KMS-11 (cell line): ENCODE results near the gene LHX5.

Source experiments
- H2AFZ ChIP-seq: fragments of 200-600 bp; sonication (generic); 2 replicates; pipeline ENCODE4 v1.6.1; 2016; ENCODE audit warnings: antibody characterized with exemption, mixed run types, low read depth
- H3K27ac ChIP-seq: fragments of 200-600 bp; sonication (generic); 2 replicates; pipeline ENCODE4 v1.6.1; 2016; ENCODE audit warnings: mild to moderate bottlenecking, mixed run types
- H3K27me3 ChIP-seq: fragments of 200-600 bp; sonication (generic); 2 replicates; pipeline ENCODE4 v1.6.1; 2017; ENCODE audit warnings: mild to moderate bottlenecking, low read depth, mixed run types, moderate library complexity; ENCODE audit not compliant: insufficient read depth
- H3K36me3 ChIP-seq: fragments of 200-600 bp; sonication (generic); 2 replicates; pipeline ENCODE4 v1.6.1; 2017; ENCODE audit warnings: mild to moderate bottlenecking, mixed run types; ENCODE audit not compliant: insufficient read depth
- H3K4me1 ChIP-seq: fragments of 200-600 bp; sonication (generic); 2 replicates; pipeline ENCODE4 v1.6.1; 2016; ENCODE audit warnings: mild to moderate bottlenecking, low read depth, mixed run types; ENCODE audit not compliant: poor library complexity, severe bottlenecking
- H3K4me2 ChIP-seq: fragments of 200-600 bp; sonication (generic); 2 replicates; pipeline ENCODE4 v1.7.0; 2016; ENCODE audit warnings: mild to moderate bottlenecking, mixed run types
- H3K4me3 ChIP-seq: fragments of 200-600 bp; sonication (generic); IDR thresholded peaks from 2 replicates; pipeline ENCODE4 v1.6.1; 2017; ENCODE audit warnings: low read depth, low read length, mixed read lengths; ENCODE audit not compliant: insufficient read depth
- H3K79me2 ChIP-seq: fragments of 200-600 bp; sonication (generic); 2 replicates; pipeline ENCODE4 v1.6.1; 2016; ENCODE audit warnings: low read depth, mixed run types; ENCODE audit not compliant: insufficient read depth
- H3K9ac ChIP-seq: fragments of 200-600 bp; sonication (generic); 2 replicates; pipeline ENCODE4 v1.6.1; 2016; ENCODE audit warnings: mild to moderate bottlenecking, mixed run types
- H4K20me1 ChIP-seq: fragments of 200-600 bp; sonication (generic); 2 replicates; pipeline ENCODE4 v1.6.1; 2016; ENCODE audit warnings: mild to moderate bottlenecking, mixed run types; ENCODE audit not compliant: insufficient read depth
- CTCF ChIP-seq: fragments of 200-600 bp; sonication (generic); conservative IDR thresholded peaks from 2 replicates; pipeline ENCODE4 v1.6.1; 2017; ENCODE audit warnings: low read depth, mild to moderate bottlenecking, antibody characterized with exemption, low read length, moderate library complexity, mixed read lengths

The LHX5 gene

GRCh38 chr12:113443030-113443539 lies 28.6 kb downstream of the LHX5 start:
- no peak overlapping the region for H3K4me3 ChIP-seq
- no peaks in the 10 kb centered on the region for H3K4me1 ChIP-seq
- no peaks in the 10 kb centered on the region for H3K79me2 ChIP-seq
- no peak overlapping the region for H3K4me2 ChIP-seq
- H3K36me3 ChIP-seq = no peaks in the 10 kb centered on the region
- no peak overlapping the region for H2AFZ ChIP-seq
- H3K27ac ChIP-seq = no peak overlapping the region
- TF ChIP-seq CTCF = no peak
- no peak overlapping the region for H3K9ac ChIP-seq
- H3K27me3 ChIP-seq = no peaks in the 10 kb centered on the region
- H4K20me1 ChIP-seq = no peaks in the 10 kb centered on the region

- no peak for TF ChIP-seq CTCF
- H3K4me3 ChIP-seq = no peak overlapping the region
- no peaks in the 10 kb centered on the region for H3K4me1 ChIP-seq
- no peaks in the 10 kb centered on the region for H3K27me3 ChIP-seq
- H4K20me1 ChIP-seq = no peaks in the 10 kb centered on the region
- H3K27ac ChIP-seq = no peak overlapping the region
- H3K79me2 ChIP-seq = no peaks in the 10 kb centered on the region
- H3K36me3 ChIP-seq = no peaks in the 10 kb centered on the region
- no peak overlapping the region for H2AFZ ChIP-seq
- H3K9ac ChIP-seq = no peak overlapping the region
- no peak overlapping the region for H3K4me2 ChIP-seq
These were observed 30.5 kb downstream of the LHX5 start for GRCh38 chr12:113440947-113441782.

- no peak overlapping the region for H3K4me3 ChIP-seq
- H3K9ac ChIP-seq = no peak overlapping the region
- no peaks in the 10 kb centered on the region for H3K27me3 ChIP-seq
- no peak for TF ChIP-seq CTCF
- H3K4me1 ChIP-seq = no peaks in the 10 kb centered on the region
- no peaks in the 10 kb centered on the region for H3K36me3 ChIP-seq
- H2AFZ ChIP-seq = no peak overlapping the region
- no peak overlapping the region for H3K4me2 ChIP-seq
- no peak overlapping the region for H3K27ac ChIP-seq
- no peaks in the 10 kb centered on the region for H3K79me2 ChIP-seq
- H4K20me1 ChIP-seq = no peaks in the 10 kb centered on the region
These were observed 31.3 kb downstream of the LHX5 start for GRCh38 chr12:113440336-113440735.

- H3K27ac ChIP-seq = no peak overlapping the region
- no peaks in the 10 kb centered on the region for H3K79me2 ChIP-seq
- H3K4me1 ChIP-seq = no peaks in the 10 kb centered on the region
- peak; percentile 64 for TF ChIP-seq CTCF
- H3K36me3 ChIP-seq = no peaks in the 10 kb centered on the region
- no peak overlapping the region for H3K9ac ChIP-seq
- H3K27me3 ChIP-seq = no peaks in the 10 kb centered on the region
- no peaks in the 10 kb centered on the region for H4K20me1 ChIP-seq
- H2AFZ ChIP-seq = no peak overlapping the region
- no peak overlapping the region for H3K4me2 ChIP-seq
- H3K4me3 ChIP-seq = no peak overlapping the region
These were observed 32.1 kb downstream of the LHX5 start for GRCh38 chr12:113439606-113440030.
